Motor neuron (in vitro differentiated cells): ENCODE data around the gene PHGDH. TPM values are rescaled to one million over a fixed set of nuclear protein-coding genes. Genes with fewer than 3 reads are reported as not detected.

Experiments used
- ATAC-seq, 8 experiments: fragments of 200-7000 bp; cut with Tn5 transposase; replicated peaks in 6 of 8; 2 replicates each; pipeline ENCODE4 v1.8.0; 2021; ENCODE audit warnings: mild to moderate bottlenecking in 8 of 8, moderate library complexity in 8 of 8
- H3K27ac ChIP-seq, 2 donors: fragments of 250-450 bp; sonication (Bioruptor Pico); 2 replicates each; pipeline ENCODE4 v1.9.0; 2021; ENCODE audit warnings: antibody characterized with exemption in 2 of 2, mild to moderate bottlenecking in 2 of 2, moderate library complexity in 1 of 2
- H3K4me1 ChIP-seq, 2 donors: fragments of 250-450 bp; sonication (Bioruptor Pico); replicated peaks in 1 of 2; 2 replicates each; pipeline ENCODE4 v1.6.1; 2021; ENCODE audit warnings: antibody characterized with exemption in 2 of 2, mild to moderate bottlenecking in 2 of 2, moderate library complexity in 1 of 2
- H3K4me3 ChIP-seq, 5 donors: fragments of 250-450 bp; sonication (Bioruptor Pico); 2 replicates each; pipeline ENCODE4 v1.9.0; 2021; ENCODE audit warnings: antibody characterized with exemption in 5 of 5, mild to moderate bottlenecking in 5 of 5, moderate library complexity in 4 of 5
- WGBS, 10 experiments: fragments of 450-650 bp; shearing (Covaris generic); methylation state at CpG; one replicate each; pipeline ENCODE4 v1.0.0; 2022; 5-methylcytosine and 5-hydroxymethylcytosine counted together
- in situ Hi-C, 9 experiments: fragments of 400-800 bp; cut with MboI; loops; one replicate each; pipeline ENCODE4 v1.15.0; 2021; ENCODE audit warnings: low sequenced_read_pairs in 9 of 9, low pct_unique_long_range_greater_than_20kb in 2 of 9; ENCODE audit not compliant: unreplicated experiment in 9 of 9
- total RNA-seq, 8 experiments: library from RNA; unstranded; fragments of 300-600 nt; gene quantifications; 2 replicates each; pipeline versions ENCODE4 v1.2.3 to v1.2.4, GENCODE V29; 2022

The PHGDH gene
- total RNA-seq, 8 experiments from 2014 or later, result 39.6 to 288 (median 175) TPM

GRCh38 chr1:119724611-119725218 is 13.0 kb downstream of the PHGDH start:
- peaks cover 0 to 7% of the 10 kb centered on the region in 2 donors for H3K4me1 ChIP-seq
- ATAC-seq, result no peak
- H3K4me3 ChIP-seq, result no peak overlapping the region
- in situ Hi-C loops, result no loop called here
- H3K27ac ChIP-seq, result no peak overlapping the region
- 68 to 100% (median 84%) methylated on average over 1 to 8 of the region's 8 CpGs; no CpG with 5 or more reads in 1 of the 10 experiments for WGBS, 10 experiments

GRCh38 chr1:119725626-119726025 is 13.9 kb downstream of the PHGDH start:
- Histone ChIP-seq H3K4me3 (no peak overlapping the region), H3K4me1 (peaks cover 0 to 7% of the 10 kb centered on the region in 2 donors), H3K27ac (no peak overlapping the region)
- ATAC-seq, result no peak
- in situ Hi-C loops, result no loop called here
- 83 to 100% (median 95%) methylated on average over 1 to 5 of the region's 5 CpGs; no CpG with 5 or more reads in 2 of the 10 experiments for WGBS, 10 experiments

- in situ Hi-C loops, result no loop called here
- no peak overlapping the region for H3K27ac ChIP-seq
- H3K4me3 ChIP-seq, result no peak overlapping the region
- WGBS, 10 experiments, result 33 to 67% (median 50%) methylated on average over 1 of the region's 1 CpG; no CpG with 5 or more reads in 4 of the 10 experiments
- H3K4me1 ChIP-seq, result no peaks in the 10 kb centered on the region
- ATAC-seq, result peak in 3 of 8 experiments; percentile 93 to 97 (median 96)
Observed at GRCh38 chr1:119727991-119728390, 16.3 kb downstream of the PHGDH start.

GRCh38 chr1:119729044-119729443 is 17.3 kb downstream of the PHGDH start:
- Histone ChIP-seq H3K27ac (no peak overlapping the region), H3K4me3 (no peak overlapping the region), H3K4me1 (no peaks in the 10 kb centered on the region)
- no peak for ATAC-seq
- in situ Hi-C loops, result no loop called here

- WGBS, 10 experiments, result 83 to 100% (median 90%) methylated on average over 1 to 5 of the region's 5 CpGs; no CpG with 5 or more reads in 3 of the 10 experiments
- Histone ChIP-seq H3K4me3 (no peak overlapping the region), H3K27ac (no peak overlapping the region), H3K4me1 (no peaks in the 10 kb centered on the region)
- ATAC-seq, result no peak
- in situ Hi-C loops, result no loop called here
Observed at GRCh38 chr1:119731060-119731459, 19.3 kb downstream of the PHGDH start.

- ATAC-seq, result no peak
- in situ Hi-C loops, result no loop called here
- no peak overlapping the region for H3K27ac ChIP-seq
Observed at GRCh38 chr1:119731741-119732430, 20.2 kb downstream of the PHGDH start.

GRCh38 chr1:119732465-119733168 is 20.9 kb downstream of the PHGDH start:
- H3K27ac ChIP-seq, result no peak overlapping the region
- ATAC-seq, result no peak
- in situ Hi-C loops, result no loop called here
- 65 to 100% (median 84%) methylated on average over 2 to 8 of the region's 11 CpGs for WGBS, 10 experiments
- no peaks in the 10 kb centered on the region for H3K4me1 ChIP-seq
- no peak overlapping the region for H3K4me3 ChIP-seq

More at GRCh38 chr1:119731741-119732430, 20.2 kb downstream of the PHGDH start:
- no peak overlapping the region for H3K4me3 ChIP-seq
- H3K4me1 ChIP-seq, result no peaks in the 10 kb centered on the region
- WGBS, 10 experiments, result 73 to 100% (median 84%) methylated on average over 1 to 6 of the region's 6 CpGs; no CpG with 5 or more reads in 1 of the 10 experiments

- no peaks in the 10 kb centered on the region for H3K4me1 ChIP-seq
- 93 to 100% (median 95%) methylated on average over 2 to 3 of the region's 3 CpGs; no CpG with 5 or more reads in 4 of the 10 experiments for WGBS, 10 experiments
- no peak for ATAC-seq
- H3K27ac ChIP-seq, result no peak overlapping the region
- H3K4me3 ChIP-seq, result no peak overlapping the region
- in situ Hi-C loops, result no loop called here
Observed at GRCh38 chr1:119733754-119734153, 22.0 kb downstream of the PHGDH start.

GRCh38 chr1:119735217-119735616 is 23.5 kb downstream of the PHGDH start:
- Histone ChIP-seq H3K27ac (no peak overlapping the region), H3K4me1 (no peaks in the 10 kb centered on the region), H3K4me3 (no peak overlapping the region)
- WGBS, 10 experiments, result 20 to 100% (median 96%) methylated on average over 1 to 14 of the region's 14 CpGs; no CpG with 5 or more reads in 2 of the 10 experiments
- ATAC-seq, result no peak
- in situ Hi-C loops, result no loop called here

GRCh38 chr1:119736649-119737039 is 24.9 kb downstream of the PHGDH start:
- no peaks in the 10 kb centered on the region for H3K4me1 ChIP-seq
- H3K4me3 ChIP-seq, result no peak overlapping the region
- in situ Hi-C loops, result no loop called here
- WGBS, 10 experiments, result 80 to 100% (median 97%) methylated on average over 1 to 2 of the region's 2 CpGs; no CpG with 5 or more reads in 4 of the 10 experiments
- ATAC-seq, result no peak
- H3K27ac ChIP-seq, result no peak overlapping the region

GRCh38 chr1:119737040-119737682 is 25.4 kb downstream of the PHGDH start:
- Histone ChIP-seq H3K4me3 (no peak overlapping the region), H3K4me1 (no peaks in the 10 kb centered on the region), H3K27ac (peak overlapping the region in 1 of 2 donors; percentile 28)
- 76 to 89% (median 89%) methylated on average over 7 to 12 of the region's 16 CpGs; no CpG with 5 or more reads in 7 of the 10 experiments for WGBS, 10 experiments
- in situ Hi-C loops, result no loop called here
- peak in 5 of 8 experiments; percentile 26 to 55 (median 51) for ATAC-seq

- Histone ChIP-seq H3K4me3 (no peak overlapping the region), H3K4me1 (no peaks in the 10 kb centered on the region), H3K27ac (peak overlapping the region in 1 of 2 donors; percentile 32)
- 40 to 100% (median 74%) methylated on average over 1 to 6 of the region's 7 CpGs; no CpG with 5 or more reads in 4 of the 10 experiments for WGBS, 10 experiments
- in situ Hi-C loops, result no loop called here
- ATAC-seq, result peak in 1 of 8 experiments; percentile 13
Observed at GRCh38 chr1:119738100-119738720, 26.5 kb downstream of the PHGDH start.
